C1 segment of cervical spinal cord (tissue), 14 donors: ENCODE data around the gene AVPR2.
A peak's percentile ranks its signal among the peaks of the same experiment; 100 is the strongest.

Source experiments
- DNase-seq, 14 donors: peaks; one replicate each; lab custom pipeline; 2025; lab: John Stamatoyannopoulos, UW

The AVPR2 gene

DNA sequence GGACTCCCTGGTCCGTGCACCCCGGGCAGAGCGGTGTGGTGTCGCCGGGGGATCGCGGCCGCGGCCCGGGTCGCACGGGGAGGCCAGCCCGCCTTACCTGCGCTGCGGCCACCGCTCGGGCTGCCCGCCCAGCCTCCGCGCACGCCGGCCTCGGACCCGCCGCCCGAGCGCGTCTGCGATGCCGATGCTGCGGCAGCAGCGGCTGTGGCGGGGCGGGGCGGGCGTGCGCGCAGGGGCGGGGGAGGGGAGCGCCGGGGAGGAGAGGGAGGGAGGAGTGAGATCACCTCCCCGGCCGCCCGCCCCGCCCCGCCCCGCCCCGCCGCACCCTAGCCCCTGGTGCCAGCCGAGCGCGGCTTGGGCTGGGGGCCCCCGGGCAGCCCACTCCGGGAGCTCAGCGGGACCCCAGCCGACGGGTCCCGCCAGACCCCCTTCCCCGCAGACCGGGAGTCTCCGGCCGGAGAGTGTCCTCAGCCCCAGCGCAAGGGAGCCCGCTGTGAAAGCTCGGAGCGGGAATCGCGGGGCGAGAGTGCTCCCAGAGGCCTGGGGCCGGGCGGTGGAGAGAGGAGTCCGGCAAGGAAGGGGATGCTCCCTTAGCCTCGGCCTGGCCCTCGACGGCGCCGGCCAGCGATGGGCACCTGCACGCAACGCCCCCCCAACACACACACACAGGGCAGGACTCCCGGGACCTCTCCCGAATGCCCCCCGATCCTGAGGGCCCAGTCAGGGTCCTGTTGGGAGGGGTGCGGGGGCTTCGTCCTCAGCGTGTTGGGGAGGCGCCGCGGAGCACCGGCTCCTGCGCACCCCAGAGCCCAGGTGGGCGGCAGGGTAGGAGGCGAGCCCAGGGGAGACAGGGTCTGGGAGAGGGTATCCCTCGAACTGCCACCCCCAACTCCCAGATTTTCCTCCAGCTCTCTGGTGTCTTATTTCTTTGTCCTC, 18.2 kb upstream of the AVPR2 start, which contains the start of gene L1CAM:
L1CAM (minus strand) TSS at position 206 of the 936 bp plus-strand sequence. CDS start 10,337 bp downstream, outside the sequence.
- DNase-seq: peak in 1 of 14 donors; percentile 53

DNA sequence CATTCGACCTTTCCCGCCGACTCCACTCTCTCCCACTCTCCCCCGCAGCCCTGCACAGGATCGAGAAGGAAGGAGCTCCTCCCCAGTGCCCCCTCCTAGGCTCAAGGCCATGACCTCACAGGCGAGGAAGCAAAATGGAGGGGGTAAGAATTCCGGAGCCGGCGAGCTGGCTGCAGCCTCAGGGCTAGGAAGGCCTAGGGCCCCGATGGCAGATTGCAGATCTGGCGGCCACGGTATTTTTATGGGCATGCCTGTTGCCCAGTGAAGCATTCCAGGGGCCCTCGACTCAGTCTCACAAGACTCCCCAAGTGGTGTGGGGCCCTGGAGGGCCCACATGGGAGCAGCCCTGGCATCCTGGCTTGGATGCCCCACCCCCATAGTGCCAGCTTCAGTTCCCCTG, 17.6 kb upstream of the AVPR2 start:
- no peak for DNase-seq

DNA sequence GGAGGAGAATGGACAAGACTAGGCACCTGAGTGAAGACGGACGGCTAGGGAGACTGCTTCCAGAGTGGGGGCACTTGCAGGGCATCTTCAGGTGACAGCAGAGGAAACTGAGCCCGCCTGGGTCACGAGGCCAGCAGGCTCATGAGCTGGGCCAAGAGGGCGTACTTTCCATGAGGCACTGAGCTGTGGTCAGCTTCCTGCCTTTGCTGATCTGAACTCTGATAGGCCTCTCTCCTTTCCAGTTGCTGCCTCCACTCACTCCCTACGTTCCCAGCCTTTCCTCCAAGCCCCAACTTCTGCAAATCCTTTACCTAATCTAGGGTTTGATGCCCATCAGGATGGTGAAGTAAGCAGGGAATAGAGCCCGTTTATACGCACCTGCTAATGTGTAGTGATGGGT, 17.1 kb upstream of the AVPR2 start:
- no peak for DNase-seq

DNA sequence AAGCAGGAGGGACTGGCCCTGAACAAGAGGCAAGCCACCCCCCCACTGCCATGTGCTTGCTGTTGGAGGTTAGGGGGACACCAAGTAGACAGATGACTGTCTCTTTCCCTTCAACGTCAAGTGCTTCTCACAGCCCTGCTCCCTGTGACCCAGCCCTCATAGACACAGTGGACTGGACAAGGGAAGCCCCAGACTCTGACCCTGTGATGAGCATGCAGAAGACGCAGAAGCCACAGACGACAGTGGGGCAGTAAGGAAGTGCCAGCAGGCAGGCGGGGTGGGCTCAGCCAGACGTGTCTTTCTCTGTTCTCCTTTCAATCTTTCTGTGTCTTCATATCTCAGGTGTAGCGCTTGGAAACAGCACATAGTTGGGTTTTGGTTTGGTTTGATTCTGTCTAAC, 16.1 kb upstream of the AVPR2 start:
- no peak for DNase-seq

DNA sequence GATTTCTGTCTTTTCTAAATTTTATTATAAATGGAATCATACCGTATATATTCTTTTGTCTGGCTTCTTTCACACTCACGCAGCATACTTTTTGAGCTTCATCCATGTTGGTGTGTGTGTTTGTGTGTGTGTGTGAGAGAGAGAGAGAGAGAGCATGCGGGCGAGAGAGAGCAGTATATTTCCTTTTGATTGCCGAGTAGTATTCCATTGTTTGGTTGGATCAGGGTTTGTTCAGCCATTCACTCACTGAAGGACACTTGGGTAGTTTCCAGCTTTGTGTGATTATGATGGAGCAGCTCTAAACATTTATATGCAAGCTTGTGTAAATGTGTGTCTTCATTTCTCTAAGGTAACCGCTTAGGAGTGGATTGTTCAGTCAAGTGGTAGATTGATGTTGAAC, 15.3 kb upstream of the AVPR2 start:
- DNase-seq: no peak

DNA sequence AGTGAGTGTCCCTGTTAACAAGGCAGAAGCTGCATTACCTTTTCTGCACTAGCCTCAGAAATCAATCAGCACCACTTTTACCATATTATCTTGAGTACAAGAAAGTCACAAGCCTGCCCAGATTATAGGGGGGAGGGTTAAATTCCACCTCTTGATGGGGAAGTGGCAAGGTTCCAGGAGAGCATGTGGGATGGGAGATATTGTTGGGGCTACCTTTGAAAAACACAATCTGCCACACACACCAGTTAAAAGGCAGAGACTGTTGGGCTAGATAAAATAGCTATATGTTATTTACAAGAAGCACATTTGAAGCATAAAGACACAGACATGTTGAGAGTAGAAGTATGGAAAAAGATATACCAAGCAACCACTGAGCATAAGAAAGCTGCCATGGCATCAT, 6.6 kb upstream of the AVPR2 start:
- no peak for DNase-seq

DNA sequence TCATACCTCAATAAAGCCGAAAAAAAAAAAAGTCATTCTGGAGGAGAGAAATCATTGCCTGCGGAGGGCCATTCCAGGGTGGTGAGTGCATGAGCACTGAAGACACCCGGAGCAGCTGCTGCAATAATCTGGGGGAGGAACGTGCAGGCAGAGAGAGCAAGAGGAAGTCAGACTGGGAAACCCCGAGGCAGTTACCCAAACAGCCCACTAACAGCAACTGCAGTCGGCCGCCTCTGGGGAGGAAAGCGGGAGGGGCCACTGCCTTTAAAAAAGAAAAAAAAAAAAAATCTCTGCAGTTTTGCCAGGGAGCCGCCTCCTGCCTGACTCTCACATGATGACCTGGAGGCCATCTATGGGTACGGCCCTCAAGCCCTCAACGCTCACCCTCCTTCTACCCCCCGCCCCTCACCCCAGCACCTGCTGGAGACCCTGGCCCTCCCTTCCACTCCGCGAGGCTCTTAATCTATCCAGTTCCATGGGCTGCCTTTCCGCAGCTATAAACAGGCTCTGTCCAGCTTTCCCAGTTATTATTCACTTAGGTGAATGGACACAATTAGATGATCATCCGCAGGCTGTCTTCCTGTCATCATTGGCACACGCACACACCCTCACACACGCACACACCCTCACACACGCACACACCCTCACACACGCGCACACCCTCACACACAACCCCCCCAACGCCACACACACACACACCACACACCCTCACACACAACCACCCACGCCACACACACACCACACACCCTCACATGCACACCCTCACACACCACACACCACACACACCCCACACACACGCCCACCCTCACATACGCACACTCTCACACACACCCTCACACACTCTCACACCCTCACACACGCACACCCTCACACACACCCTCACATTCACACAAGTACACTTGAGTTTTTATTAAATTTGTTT, 3.4 kb upstream of the AVPR2 start:
- peak in 1 of 14 donors; percentile 36 for DNase-seq

DNA sequence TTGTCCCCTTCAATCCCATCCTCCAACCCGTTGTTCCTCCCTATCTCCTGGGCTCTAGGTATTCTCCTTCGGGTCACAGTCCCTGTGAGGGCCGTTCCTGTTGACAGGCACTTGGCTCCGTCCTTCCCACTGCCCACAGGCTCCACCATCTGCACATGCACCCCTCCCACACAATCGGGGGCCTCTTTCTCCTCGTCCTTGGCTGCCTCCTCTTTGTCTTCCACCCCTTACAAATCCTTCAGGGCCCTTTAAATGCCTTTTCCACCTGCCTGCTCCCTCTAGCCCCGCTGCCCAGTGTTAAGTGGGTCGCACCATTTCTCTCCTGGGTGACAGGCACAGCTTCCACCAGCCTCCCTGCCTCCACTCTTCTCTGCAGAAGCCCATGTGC, 2.7 kb upstream of the AVPR2 start:
- peak in 1 of 14 donors; percentile 36 for DNase-seq

DNA sequence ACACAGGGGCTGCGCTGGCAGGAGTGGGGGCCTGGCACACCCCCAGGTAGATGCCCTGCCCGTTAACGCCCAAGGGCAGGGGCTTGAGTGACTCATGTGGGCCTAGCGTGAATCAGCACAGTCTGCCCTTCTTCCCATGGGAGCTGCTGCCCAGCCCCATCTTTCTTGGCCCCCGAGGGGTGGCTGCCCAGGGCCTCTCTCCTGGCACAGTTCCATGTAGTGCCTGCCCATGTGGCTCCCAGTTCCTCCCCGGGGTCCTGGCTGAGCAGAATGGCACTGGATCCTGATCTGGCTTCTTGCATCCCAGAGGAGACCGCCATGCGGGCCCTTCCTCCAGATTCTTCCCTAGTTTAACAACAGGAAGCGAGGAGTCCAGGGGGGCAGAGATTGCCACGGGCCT, 2.1 kb upstream of the AVPR2 start:
- DNase-seq: no peak

DNA sequence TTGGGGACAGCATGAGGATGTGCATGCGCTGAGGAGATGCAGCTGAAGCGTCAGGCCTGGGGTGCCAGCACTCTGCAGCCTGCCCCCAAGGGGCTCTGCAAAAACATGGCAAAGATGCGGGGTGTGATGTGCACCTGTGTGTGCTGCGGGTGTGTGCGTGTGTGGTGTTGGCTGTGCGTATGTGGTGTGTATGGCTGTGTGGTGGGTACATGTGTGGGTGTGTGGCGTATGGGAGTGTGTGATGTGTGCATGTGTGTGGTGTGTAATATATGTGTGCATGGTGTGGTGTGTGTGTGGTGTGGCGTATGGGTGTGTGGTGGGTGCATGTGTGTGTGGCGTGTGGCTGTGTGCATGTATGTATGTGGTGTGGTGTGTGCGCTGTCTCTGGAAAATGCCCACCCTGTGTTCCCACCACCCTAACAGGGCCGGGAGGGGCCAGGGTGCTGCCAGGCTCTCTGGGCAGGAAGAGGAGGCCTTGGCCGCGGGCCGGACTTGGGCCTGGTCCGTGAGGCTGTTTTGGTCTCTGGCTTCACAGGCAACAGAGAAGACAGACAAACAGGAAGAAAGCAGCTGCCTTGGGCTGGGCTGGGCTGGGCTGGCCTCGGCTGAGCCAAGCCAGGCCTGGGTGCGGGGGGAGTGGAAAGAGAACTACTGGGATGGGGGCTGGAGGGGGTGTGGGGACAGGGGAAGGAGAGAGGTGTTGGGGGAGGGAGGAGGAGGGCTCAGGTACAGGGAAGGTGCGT, 1.1 kb upstream of the AVPR2 start:
- DNase-seq: peak in 1 of 14 donors; percentile 15

DNA sequence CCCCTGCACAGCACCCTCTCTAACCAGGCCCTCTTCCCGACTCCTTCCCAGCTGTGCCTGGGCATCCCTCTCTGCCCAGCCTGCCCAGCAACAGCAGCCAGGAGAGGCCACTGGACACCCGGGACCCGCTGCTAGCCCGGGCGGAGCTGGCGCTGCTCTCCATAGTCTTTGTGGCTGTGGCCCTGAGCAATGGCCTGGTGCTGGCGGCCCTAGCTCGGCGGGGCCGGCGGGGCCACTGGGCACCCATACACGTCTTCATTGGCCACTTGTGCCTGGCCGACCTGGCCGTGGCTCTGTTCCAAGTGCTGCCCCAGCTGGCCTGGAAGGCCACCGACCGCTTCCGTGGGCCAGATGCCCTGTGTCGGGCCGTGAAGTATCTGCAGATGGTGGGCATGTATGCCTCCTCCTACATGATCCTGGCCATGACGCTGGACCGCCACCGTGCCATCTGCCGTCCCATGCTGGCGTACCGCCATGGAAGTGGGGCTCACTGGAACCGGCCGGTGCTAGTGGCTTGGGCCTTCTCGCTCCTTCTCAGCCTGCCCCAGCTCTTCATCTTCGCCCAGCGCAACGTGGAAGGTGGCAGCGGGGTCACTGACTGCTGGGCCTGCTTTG, 1.1 kb downstream of the AVPR2 start:
- DNase-seq: peak in 1 of 14 donors; percentile 80

DNA sequence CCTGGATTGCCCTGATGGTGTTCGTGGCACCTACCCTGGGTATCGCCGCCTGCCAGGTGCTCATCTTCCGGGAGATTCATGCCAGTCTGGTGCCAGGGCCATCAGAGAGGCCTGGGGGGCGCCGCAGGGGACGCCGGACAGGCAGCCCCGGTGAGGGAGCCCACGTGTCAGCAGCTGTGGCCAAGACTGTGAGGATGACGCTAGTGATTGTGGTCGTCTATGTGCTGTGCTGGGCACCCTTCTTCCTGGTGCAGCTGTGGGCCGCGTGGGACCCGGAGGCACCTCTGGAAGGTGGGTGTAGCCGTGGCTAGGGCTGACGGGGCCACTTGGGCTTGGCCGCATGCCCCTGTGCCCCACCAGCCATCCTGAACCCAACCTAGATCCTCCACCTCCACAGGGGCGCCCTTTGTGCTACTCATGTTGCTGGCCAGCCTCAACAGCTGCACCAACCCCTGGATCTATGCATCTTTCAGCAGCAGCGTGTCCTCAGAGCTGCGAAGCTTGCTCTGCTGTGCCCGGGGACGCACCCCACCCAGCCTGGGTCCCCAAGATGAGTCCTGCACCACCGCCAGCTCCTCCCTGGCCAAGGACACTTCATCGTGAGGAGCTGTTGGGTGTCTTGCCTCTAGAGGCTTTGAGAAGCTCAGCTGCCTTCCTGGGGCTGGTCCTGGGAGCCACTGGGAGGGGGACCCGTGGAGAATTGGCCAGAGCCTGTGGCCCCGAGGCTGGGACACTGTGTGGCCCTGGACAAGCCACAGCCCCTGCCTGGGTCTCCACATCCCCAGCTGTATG, 1.8 kb downstream of the AVPR2 start:
- DNase-seq: no peak

DNA sequence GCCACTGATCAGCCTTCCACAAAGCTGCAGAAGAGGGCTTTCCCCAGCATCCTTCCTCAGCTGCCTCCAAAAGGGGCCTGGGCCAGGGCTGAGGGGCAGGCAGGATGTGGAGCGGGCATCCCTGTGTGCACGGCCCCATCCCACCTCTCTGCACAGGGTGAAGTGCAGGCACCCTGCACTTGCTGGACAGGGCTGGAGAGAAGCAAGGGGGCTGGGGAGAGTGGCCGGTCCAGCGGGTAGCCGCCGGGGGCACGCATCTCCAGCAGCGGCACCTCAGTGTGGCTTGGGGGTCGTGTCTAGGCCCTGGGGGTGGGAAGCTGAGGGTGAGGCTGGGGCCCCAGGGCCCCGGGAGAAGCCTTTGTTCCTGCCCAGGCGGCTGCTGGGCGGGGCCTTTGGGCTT, 3.0 kb downstream of the AVPR2 start:
- DNase-seq: no peak

DNA sequence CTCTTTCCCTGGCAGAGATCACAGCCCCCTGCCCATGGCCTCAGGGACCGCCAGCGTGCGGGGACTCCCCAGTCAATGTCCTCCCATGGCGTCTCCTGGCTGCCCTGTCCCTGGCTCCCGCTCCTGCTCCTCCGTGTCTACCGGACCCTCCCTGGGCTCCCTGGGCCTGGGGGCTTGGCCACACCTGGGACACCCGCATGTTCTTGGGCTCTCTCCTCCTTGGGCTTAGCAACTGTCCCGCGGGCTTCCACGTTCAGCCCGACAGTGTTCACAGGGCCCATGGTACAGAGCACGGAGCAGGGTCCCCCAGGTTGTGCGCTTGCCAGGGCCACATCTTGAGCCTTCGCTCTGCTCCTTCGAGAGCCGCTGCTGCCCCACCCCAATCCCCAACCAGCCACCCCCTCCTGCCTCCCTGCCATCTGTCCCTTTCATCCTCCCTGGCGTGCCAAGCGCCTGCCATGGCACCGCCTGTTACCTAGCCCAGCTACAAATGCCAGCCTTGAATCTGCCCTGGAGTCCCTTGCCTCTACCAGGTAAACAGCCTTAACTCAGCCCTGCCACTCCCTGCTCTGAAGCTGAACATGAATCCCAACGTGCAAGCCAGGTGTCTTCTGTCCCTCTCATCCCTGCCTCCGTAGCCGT, 3.9 kb downstream of the AVPR2 start:
- DNase-seq: peak in 1 of 14 donors; percentile 82

DNA sequence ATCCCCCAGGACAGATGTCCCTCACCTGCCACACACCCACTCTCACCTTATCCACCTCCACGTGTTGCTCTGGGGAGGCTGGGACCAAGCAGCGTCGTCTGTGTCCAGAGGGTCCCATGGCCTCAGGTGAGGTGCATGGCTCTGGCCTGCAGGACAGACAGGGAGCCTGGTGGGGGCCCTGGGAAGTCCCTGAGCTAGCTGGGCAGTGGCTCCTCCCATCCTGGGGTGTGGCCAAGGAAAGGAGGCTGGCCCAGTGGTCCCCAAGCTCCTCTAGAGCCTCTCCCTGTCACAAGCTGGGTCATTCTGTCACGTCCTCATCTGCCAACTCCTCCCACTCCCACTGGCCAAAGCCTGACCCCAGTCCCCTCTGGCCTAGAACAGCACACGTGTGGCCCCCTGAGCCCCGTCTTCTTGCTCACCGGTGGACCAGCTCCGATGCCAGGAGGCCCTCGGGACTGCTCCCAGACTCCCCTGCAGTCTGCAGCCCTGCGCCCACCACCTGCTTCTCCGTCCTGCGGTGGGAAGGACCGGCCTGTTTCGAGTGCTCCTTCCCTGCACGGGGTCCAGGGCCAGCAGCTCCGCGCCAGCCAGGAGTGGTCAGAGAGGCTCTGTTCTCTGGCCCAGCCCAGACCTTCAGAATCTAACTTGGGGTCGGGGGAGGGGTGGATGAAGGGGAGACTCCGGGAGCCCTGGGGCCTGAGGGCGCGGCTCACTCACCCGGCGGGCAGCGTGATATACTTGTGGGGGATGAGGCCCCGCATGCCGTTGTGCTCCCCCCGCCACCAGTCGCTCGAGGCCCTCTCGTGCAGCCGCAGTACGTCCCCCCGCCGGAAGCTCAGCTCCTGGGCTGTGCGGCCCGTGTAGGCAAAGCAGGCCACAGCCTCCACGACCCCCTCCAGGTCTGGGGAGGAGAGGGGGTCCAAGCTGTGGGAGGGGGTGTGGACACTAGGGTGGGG, 4.8 kb downstream of the AVPR2 start:
- DNase-seq: peak in 1 of 14 donors; percentile 72

DNA sequence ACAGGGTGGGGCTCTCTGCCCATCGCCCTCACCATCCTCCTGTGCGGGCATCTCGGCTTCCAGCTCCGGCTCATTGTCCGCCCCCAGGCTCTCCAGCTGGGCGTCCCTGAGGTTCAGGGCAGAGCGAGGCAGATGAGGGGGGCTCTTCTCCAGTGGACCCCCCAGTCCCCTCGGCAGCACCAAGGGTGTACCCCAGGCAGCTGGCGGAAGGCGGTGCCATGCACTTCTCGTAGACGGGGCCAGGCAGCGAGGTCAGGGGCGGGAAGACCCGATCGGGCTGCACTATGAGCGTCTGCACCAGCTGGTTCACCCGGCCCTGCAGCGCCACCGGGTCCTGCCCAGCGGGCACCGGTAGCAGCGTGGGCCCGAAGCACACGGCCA, 5.5 kb downstream of the AVPR2 start:
- no peak for DNase-seq

DNA sequence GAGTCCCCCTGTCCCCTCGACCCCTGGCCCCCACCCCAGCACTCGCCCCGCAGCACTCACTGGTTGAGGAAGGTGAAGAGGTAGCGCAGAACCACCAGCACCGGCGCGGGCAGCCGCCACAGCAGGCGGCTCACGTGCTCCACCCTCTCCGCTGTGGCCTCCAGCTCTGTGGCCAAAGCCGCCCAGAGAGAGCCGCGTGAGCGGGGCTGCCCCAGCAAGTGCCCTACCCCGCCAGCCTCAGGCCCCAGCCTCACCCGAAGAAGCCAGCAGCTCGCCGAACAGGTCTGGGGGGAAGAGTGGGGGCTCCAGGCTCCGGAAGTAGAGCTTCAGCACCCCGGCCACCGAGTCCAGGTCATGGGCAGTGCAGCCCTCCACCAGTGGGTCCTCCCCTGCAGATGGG, 6.0 kb downstream of the AVPR2 start:
- no peak for DNase-seq

DNA sequence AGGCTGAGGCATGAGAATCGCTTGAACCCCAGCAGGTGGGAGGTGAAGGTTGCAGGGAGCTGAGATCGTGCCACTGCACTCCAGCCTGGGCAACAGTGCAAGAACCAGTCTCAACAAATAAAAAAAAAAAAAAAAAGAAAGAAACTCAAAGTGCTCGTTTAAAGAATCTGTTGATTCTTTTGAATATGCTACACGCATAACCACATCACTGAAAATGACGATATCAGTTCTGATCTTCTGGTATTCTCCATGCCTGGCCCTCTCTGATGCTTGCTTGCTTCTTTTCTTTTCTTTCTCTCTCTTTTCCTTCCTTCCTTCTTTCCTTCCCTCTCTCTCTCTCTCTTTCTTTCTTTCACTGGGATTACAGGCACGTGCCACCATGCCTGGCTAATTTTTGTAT, 7.3 kb downstream of the AVPR2 start:
- DNase-seq: no peak

DNA sequence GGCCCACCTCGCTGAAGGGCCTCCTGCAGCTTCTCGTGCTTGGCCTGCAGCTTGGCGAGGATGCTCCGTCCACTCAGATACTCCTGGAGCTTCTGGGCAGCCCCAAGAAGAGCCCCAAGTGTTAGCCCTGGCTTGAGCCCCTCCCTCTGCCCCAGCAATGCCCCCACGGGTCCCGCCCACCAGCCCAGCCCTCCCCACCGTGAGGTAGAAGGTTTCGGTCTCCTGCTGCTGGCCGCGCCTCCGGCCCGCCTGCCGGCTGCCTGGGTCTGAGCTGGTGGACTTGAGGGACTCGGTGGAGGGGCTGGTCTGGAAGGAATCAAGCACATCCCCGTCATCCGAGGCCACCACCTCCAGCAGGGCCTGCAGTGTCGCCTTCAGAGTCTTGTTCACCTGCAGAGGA, 8.7 kb downstream of the AVPR2 start:
- DNase-seq: no peak
